ENCODE measurements around the gene UGT1A4. TPM values are rescaled to one million over a fixed set of nuclear protein-coding genes. Genes with fewer than 3 reads are reported as not detected.

Gene UGT1A4
- polyA plus RNA-seq, 4 donors: 0.09 to 7.3 (median 0.66) TPM; not detected in 1

GRCh38 chr2:233817361-233817911, 98.9 kb downstream of the UGT1A4 start:
- no peak for FAIRE-seq
- DNase-seq: peak; percentile 34 to 50
- Histone ChIP-seq H3K27me3 (ENCODE audit: control insufficient read depth in 3 of 3, insufficient read depth in 3 of 3, low read length in 3 of 3) (no peaks in the 10 kb centered on the region), H3K36me3 (ENCODE audit: control insufficient read depth in 3 of 3, insufficient read depth in 2 of 3, low read depth in 1 of 3, low read length in 3 of 3) (no peaks in the 10 kb centered on the region), H3K27ac (ENCODE audit: low read depth in 1 of 3, low read length in 2 of 3) (peak overlapping the region in 1 of 3 donors; percentile 50), H3K4me3 (ENCODE audit: low read depth in 1 of 3, low read length in 3 of 3) (no peak overlapping the region), H3K9me3 (ENCODE audit: control insufficient read depth in 2 of 2, insufficient read depth in 1 of 2, low read depth in 1 of 2, low read length in 1 of 2) (peaks cover 0 to 2% of the 10 kb centered on the region in 2 donors), H3K4me1 (ENCODE audit: control insufficient read depth in 3 of 3, insufficient read depth in 2 of 3, low read depth in 1 of 3, low read length in 2 of 3) (peaks cover 0 to 23% (median 2%) of the 10 kb centered on the region in 3 donors)
- WGBS, 3 donors: 65 to 73% (median 72%) methylated on average over 3 of the region's 3 CpGs

GRCh38 chr2:233817995-233818638, 99.6 kb downstream of the UGT1A4 start:
- H3K4me3 ChIP-seq (ENCODE audit: low read depth in 1 of 3, low read length in 3 of 3): no peak overlapping the region
- FAIRE-seq: no peak
- H3K36me3 ChIP-seq (ENCODE audit: control insufficient read depth in 3 of 3, insufficient read depth in 2 of 3, low read depth in 1 of 3, low read length in 3 of 3): no peaks in the 10 kb centered on the region
- H3K4me1 ChIP-seq (ENCODE audit: control insufficient read depth in 3 of 3, insufficient read depth in 2 of 3, low read depth in 1 of 3, low read length in 2 of 3): peaks cover 0 to 23% (median 4%) of the 10 kb centered on the region in 3 donors
- no peaks in the 10 kb centered on the region for H3K27me3 ChIP-seq (ENCODE audit: control insufficient read depth in 3 of 3, insufficient read depth in 3 of 3, low read length in 3 of 3)
- H3K9me3 ChIP-seq (ENCODE audit: control insufficient read depth in 2 of 2, insufficient read depth in 1 of 2, low read depth in 1 of 2, low read length in 1 of 2): peaks cover 0 to 2% of the 10 kb centered on the region in 2 donors
- peak overlapping the region in 1 of 3 donors; percentile 50 for H3K27ac ChIP-seq (ENCODE audit: low read depth in 1 of 3, low read length in 2 of 3)
- DNase-seq: peak; percentile 34 to 42
- WGBS, 3 donors: 67 to 84% (median 68%) methylated on average over 11 of the region's 11 CpGs

- DNase-seq (no peak), FAIRE-seq (no peak)
- 75 to 88% (median 83%) methylated on average over 17 of the region's 17 CpGs for WGBS, 3 donors
- peaks cover 0 to 23% (median 4%) of the 10 kb centered on the region in 3 donors for H3K4me1 ChIP-seq (ENCODE audit: control insufficient read depth in 3 of 3, insufficient read depth in 2 of 3, low read depth in 1 of 3, low read length in 2 of 3)
- peaks cover 0 to 2% of the 10 kb centered on the region in 2 donors for H3K9me3 ChIP-seq (ENCODE audit: control insufficient read depth in 2 of 2, insufficient read depth in 1 of 2, low read depth in 1 of 2, low read length in 1 of 2)
- H3K27me3 ChIP-seq (ENCODE audit: control insufficient read depth in 3 of 3, insufficient read depth in 3 of 3, low read length in 3 of 3): no peaks in the 10 kb centered on the region
- no peaks in the 10 kb centered on the region for H3K36me3 ChIP-seq (ENCODE audit: control insufficient read depth in 3 of 3, insufficient read depth in 2 of 3, low read depth in 1 of 3, low read length in 3 of 3)
- H3K4me3 ChIP-seq (ENCODE audit: low read depth in 1 of 3, low read length in 3 of 3): no peak overlapping the region
- H3K27ac ChIP-seq (ENCODE audit: low read depth in 1 of 3, low read length in 2 of 3): no peak overlapping the region
These were observed 100.4 kb downstream of the UGT1A4 start for GRCh38 chr2:233818639-233819621.

GRCh38 chr2:233819884-233820773, 101.6 kb downstream of the UGT1A4 start:
- DNase-seq (peak in 1 of 2 donors; percentile 25), FAIRE-seq (no peak)
- peaks cover 0 to 23% (median 4%) of the 10 kb centered on the region in 3 donors for H3K4me1 ChIP-seq (ENCODE audit: control insufficient read depth in 3 of 3, insufficient read depth in 2 of 3, low read depth in 1 of 3, low read length in 2 of 3)
- H3K27ac ChIP-seq (ENCODE audit: low read depth in 1 of 3, low read length in 2 of 3): no peak overlapping the region
- H3K27me3 ChIP-seq (ENCODE audit: control insufficient read depth in 3 of 3, insufficient read depth in 3 of 3, low read length in 3 of 3): no peaks in the 10 kb centered on the region
- peaks cover 0 to 2% of the 10 kb centered on the region in 2 donors for H3K9me3 ChIP-seq (ENCODE audit: control insufficient read depth in 2 of 2, insufficient read depth in 1 of 2, low read depth in 1 of 2, low read length in 1 of 2)
- 77 to 85% (median 84%) methylated on average over 17 to 18 of the region's 18 CpGs for WGBS, 3 donors
- H3K4me3 ChIP-seq (ENCODE audit: low read depth in 1 of 3, low read length in 3 of 3): no peak overlapping the region
- H3K36me3 ChIP-seq (ENCODE audit: control insufficient read depth in 3 of 3, insufficient read depth in 2 of 3, low read depth in 1 of 3, low read length in 3 of 3): no peaks in the 10 kb centered on the region

- FAIRE-seq (no peak), DNase-seq (no peak)
- no peak overlapping the region for H3K4me3 ChIP-seq (ENCODE audit: low read depth in 1 of 3, low read length in 3 of 3)
- H3K9me3 ChIP-seq (ENCODE audit: control insufficient read depth in 2 of 2, insufficient read depth in 1 of 2, low read depth in 1 of 2, low read length in 1 of 2): peaks cover 0 to 2% of the 10 kb centered on the region in 2 donors
- no peaks in the 10 kb centered on the region for H3K27me3 ChIP-seq (ENCODE audit: control insufficient read depth in 3 of 3, insufficient read depth in 3 of 3, low read length in 3 of 3)
- H3K4me1 ChIP-seq (ENCODE audit: control insufficient read depth in 3 of 3, insufficient read depth in 2 of 3, low read depth in 1 of 3, low read length in 2 of 3): peaks cover 0 to 23% (median 4%) of the 10 kb centered on the region in 3 donors
- H3K36me3 ChIP-seq (ENCODE audit: control insufficient read depth in 3 of 3, insufficient read depth in 2 of 3, low read depth in 1 of 3, low read length in 3 of 3): no peaks in the 10 kb centered on the region
- 83 to 95% (median 89%) methylated on average over 6 of the region's 6 CpGs for WGBS, 3 donors
- H3K27ac ChIP-seq (ENCODE audit: low read depth in 1 of 3, low read length in 2 of 3): no peak overlapping the region
These were observed 102.2 kb downstream of the UGT1A4 start for GRCh38 chr2:233820774-233821105.

GRCh38 chr2:233821196-233821595, 102.7 kb downstream of the UGT1A4 start:
- no peak for FAIRE-seq
- 90 to 100% (median 94%) methylated on average over 3 of the region's 3 CpGs for WGBS, 3 donors
- H3K9me3 ChIP-seq (ENCODE audit: control insufficient read depth in 2 of 2, insufficient read depth in 1 of 2, low read depth in 1 of 2, low read length in 1 of 2): peaks cover 0 to 2% of the 10 kb centered on the region in 2 donors
- no peaks in the 10 kb centered on the region for H3K27me3 ChIP-seq (ENCODE audit: control insufficient read depth in 3 of 3, insufficient read depth in 3 of 3, low read length in 3 of 3)
- no peak for DNase-seq
- no peaks in the 10 kb centered on the region for H3K36me3 ChIP-seq (ENCODE audit: control insufficient read depth in 3 of 3, insufficient read depth in 2 of 3, low read depth in 1 of 3, low read length in 3 of 3)
- H3K27ac ChIP-seq (ENCODE audit: low read depth in 1 of 3, low read length in 2 of 3): no peak overlapping the region
- peaks cover 0 to 23% (median 4%) of the 10 kb centered on the region in 3 donors for H3K4me1 ChIP-seq (ENCODE audit: control insufficient read depth in 3 of 3, insufficient read depth in 2 of 3, low read depth in 1 of 3, low read length in 2 of 3)
- H3K4me3 ChIP-seq (ENCODE audit: low read depth in 1 of 3, low read length in 3 of 3): no peak overlapping the region

GRCh38 chr2:233821709-233822100, 103.2 kb downstream of the UGT1A4 start:
- no peaks in the 10 kb centered on the region for H3K36me3 ChIP-seq (ENCODE audit: control insufficient read depth in 3 of 3, insufficient read depth in 2 of 3, low read depth in 1 of 3, low read length in 3 of 3)
- no peak for FAIRE-seq
- no peak overlapping the region for H3K27ac ChIP-seq (ENCODE audit: low read depth in 1 of 3, low read length in 2 of 3)
- H3K27me3 ChIP-seq (ENCODE audit: control insufficient read depth in 3 of 3, insufficient read depth in 3 of 3, low read length in 3 of 3): no peaks in the 10 kb centered on the region
- H3K9me3 ChIP-seq (ENCODE audit: control insufficient read depth in 2 of 2, insufficient read depth in 1 of 2, low read depth in 1 of 2, low read length in 1 of 2): no peaks in the 10 kb centered on the region
- WGBS, 3 donors: 70 to 91% (median 79%) methylated on average over 8 of the region's 8 CpGs
- H3K4me3 ChIP-seq (ENCODE audit: low read depth in 1 of 3, low read length in 3 of 3): no peak overlapping the region
- no peak for DNase-seq
- peaks cover 0 to 19% (median 4%) of the 10 kb centered on the region in 3 donors for H3K4me1 ChIP-seq (ENCODE audit: control insufficient read depth in 3 of 3, insufficient read depth in 2 of 3, low read depth in 1 of 3, low read length in 2 of 3)

Data from small intestine (tissue), 7 donors.